GM19467 (cell line): Measurements from ENCODE around the gene ZNF71.
"Not testable (repeated sequence)": the region's sequence is repeated elsewhere in the genome, so short reads cannot be mapped to it uniquely, and the experiment has no call there.

Source experiments
- ATAC-seq: cut with Tn5 transposase; IDR thresholded peaks from one replicate; pipeline ENCODE4 v1.9.1; 2021; ENCODE audit warnings: mild to moderate bottlenecking, moderate library complexity; ENCODE audit not compliant: unreplicated experiment

Gene ZNF71

DNA sequence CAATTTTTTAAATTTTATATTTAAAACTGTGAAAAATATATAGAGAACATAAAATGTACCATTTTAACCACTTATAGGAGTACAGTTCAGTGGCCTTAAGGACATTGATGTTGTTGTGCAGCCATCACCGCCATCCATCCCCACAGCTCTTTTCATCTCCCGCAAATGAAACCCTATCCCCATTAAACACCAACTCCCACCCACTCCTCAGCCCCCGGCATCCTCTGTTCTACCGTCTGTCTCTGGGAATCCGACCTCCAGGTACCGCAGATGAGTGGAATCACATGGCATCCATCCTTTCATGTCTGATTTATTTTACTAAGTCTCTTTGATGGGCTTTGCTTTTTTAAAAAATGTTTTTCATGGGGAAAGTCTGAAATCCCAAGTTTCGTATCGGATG is 24.0 kb downstream of the ZNF71 start:
- no peak for ATAC-seq

- no peak for ATAC-seq
Measured at GRCh38 chr19:56622374-56622773, 27.3 kb downstream of the ZNF71 start.

DNA sequence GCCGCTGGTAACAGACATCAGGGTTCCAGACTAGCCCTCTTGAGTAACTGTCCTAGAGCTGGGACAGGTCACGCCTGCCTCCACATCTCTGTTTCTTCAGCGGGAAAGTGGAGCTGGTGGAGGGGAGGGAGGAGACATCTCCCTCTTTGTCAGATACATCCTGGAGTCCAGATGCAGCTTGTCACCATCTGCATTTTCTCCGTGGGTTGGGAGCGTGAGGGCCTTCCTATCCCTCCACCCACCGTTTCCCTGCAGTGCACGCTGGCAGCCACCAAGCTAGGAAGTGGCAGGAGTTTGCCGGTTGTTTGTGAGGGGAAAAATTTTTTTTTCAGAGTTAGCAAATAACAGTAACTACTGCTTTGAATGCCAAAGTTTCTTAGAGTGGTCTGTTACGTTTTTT is 27.9 kb downstream of the ZNF71 start:
- no peak for ATAC-seq

- ATAC-seq: no peak
Measured at GRCh38 chr19:56625708-56626107, 30.6 kb downstream of the ZNF71 start.

DNA sequence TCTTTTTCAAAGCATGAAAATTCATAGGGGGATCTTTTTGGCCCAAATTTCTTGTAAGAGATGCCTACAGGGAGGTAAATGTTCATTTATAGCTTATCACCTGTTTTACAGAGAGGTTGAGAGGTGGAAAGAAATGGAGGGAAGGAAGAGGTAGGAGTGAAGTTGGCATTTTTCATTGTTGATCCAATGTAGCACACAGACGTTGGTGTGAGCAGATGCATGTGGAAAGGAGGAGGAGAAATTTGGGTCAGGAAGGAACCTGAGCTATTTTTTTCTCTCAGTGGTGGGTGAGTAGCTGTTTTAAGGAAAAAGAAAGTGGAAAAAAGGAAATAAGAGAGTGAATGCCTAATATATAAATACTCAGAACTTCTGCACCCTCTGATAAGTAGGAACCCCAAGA is 37.9 kb downstream of the ZNF71 start:
- no peak for ATAC-seq

DNA sequence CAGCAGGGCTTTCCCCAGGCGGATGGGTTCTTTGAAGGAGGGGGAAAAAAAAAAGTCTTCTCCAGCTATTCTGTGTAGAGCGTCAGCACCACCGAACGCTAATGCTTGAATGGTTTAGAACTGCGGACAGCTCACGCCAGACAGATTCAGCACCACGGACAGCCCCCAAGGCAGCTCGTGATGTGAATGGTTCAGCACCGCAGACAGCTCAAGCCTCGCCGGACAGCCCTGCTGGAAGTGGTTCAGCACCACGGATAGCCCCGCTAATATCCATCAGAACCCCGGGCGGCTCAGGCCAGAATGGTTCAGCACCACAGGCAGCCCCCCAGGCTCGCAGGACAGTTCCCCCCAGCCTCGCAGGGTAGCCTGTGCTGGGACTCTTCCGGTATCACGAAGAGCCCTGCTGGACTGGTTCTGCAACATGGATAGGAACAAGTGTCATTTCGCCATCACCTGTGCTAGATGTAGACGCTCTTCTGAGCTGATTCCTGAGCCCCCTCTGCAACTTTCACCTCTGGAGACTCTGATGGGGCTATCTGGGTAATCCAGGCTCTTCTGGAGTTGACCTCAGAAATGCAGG is 43.0 kb downstream of the ZNF71 start:
- no peak for ATAC-seq

DNA sequence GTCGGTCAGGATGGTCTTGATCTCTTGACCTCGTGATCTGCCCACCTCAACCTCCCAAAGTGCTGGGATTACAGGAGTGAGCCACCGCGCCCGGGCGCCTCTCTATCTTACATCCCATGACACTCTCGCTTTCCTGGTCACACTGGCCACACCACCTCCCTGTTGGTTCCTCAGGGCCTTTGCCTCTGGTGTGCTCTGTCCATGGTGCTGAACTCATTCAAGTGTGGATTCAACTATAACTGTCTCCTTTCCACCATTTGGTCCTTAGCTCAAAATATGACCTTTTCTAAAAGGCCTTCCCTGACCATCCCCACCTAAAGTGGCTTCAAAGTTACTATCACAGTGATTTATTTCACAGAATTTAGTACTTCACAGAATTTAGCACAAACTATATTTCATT is 44.1 kb downstream of the ZNF71 start:
- ATAC-seq: no peak

DNA sequence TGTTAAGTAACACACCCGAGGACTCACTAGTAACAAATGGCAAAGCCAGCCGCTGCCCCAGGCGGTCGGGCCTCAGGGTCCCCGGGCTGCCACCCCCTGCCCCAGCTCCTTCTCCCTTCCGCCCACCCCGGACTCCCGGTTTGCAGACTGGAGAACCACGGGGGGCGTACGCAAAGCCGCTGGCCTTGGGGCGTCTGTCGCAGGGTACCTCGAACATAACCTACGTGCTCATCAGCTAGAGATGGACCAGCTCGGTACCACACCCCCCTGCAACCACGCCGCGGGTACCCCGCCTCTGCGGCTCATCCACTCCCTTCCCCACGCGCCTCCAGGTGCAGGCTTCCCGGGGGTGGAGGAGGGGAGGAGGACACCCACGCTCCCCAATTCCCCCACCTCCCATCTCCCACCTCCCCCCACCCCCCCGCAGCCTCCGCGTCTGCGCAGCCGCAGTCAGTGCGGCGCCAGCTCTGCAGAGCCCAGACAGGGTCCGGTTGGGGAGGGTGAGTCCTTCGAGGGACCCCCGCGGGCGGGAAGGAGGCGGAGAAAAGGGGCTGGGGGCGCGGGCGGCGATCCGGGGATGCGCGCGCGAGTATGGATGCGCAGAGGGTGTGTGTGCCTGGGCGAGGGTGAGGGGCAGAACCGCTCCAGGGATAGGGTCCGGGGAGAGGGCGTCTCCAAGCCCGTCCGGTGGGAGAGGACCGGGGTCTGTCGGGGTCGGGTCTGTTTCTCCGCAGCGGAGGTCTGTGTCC is 47.8 kb downstream of the ZNF71 start, which contains the start of gene SMIM17:
Gene SMIM17 (plus strand): TSS at position 449 of the 749 bp plus-strand sequence. CDS start 2,509 bp downstream, outside the sequence.
- ATAC-seq: no peak

GRCh38 chr19:56643460-56643955 is 48.4 kb downstream of the ZNF71 start:
- no peak for ATAC-seq

DNA sequence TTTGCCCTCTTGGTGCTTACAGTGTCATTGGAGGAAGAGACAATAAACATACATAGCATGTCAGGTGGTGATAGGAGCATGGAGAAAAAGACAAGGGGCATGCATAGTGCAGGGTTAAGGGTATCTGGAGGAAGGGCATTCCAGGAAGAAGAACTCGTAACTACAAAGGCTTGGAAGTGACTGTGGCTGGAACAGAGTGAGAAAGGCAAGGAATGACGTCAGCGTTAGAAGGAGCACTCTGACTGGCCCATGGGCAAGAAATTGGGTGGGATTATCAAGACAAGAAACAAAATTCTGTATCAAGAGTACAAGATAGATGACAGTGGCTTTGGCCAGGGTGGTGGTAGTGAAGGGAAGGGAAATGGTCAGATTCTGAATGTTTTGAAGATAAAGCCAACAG is 59.0 kb downstream of the ZNF71 start:
- ATAC-seq: no peak

DNA sequence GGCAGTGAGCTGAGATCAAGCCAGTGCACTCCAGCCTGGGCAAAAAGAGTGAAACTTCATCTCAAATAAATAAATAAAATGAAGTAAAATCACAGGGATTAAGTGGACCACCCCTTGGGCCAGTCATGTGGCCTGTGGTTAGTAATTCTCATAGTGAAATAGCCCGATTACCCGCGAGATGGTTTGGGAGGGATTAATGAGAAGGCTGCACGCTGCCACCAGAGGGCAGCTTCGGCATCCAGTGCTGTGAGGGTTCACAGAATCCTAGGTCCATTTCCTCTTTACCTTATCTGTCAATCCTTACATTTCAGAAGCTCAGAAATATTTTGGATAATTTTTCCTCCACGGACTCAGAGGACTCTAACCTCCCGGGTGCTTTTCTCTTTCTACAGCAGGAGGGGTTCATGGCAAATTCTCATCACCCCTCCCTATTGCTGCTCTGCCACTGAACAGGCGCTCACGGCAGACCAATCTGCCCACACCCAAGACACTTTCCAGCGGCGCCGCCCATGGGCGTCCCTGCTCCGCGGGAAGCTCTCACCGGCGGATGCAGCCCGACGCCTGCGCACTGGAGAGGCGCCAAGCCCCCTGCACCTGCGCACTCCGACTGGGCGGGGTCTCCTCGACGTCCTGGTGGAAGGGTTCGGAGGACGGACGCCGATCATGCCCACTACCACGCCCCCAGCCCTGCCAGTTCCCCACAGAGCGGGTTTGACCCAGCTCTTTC is 65.4 kb downstream of the ZNF71 start:
- no peak for ATAC-seq

- no peak for ATAC-seq
Measured at GRCh38 chr19:56661248-56661647, 66.1 kb downstream of the ZNF71 start.

GRCh38 chr19:56663931-56664500 is 68.9 kb downstream of the ZNF71 start:
- ATAC-seq: no peak

DNA sequence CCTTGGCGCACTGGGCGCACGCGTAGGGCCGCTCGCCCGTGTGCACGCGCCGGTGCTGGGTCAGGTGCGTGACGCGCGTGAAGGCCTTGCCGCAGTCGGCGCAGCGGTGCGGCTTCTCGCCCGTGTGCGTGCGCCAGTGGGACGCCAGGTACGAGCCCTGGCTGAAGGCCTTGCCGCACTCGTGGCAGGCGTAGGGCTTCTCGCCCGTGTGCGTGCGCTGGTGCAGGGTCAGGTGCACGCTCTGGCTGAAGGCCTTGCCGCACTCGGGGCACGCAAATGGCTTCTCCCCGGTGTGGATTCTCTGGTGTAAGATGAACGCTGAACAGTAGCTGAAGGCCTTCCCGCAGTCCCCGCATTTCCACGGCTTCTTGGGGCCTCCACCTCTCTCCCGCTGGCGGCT is 69.4 kb downstream of the ZNF71 start:
- ATAC-seq: no peak

DNA sequence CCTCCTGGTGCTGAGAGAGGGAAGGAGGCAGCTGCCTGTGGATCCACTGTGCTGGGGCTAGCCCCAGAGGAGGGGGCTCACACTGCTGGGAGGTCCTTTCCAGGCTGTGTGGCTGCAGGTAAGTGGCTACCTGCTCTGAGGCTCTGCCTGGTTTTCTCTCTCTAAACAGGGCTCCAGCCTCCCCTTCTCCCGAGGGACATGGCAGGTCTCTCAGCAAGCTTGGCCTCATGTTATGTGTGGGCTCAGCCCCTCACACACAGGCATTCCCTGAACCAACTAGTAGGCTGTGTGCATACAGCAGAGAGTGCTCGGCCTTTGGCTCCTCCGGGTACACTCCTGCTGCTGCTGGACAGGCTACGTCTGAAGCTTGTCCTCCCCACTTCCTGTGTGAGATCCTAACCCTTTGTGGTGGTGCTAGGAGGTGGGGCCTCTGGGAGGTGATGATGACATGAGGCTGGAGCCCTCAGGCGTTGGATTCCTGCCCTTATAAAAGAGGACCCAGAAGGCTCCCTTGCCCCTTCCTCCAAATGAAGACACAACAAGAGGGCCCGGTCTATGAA is 72.3 kb downstream of the ZNF71 start:
- no peak for ATAC-seq

DNA sequence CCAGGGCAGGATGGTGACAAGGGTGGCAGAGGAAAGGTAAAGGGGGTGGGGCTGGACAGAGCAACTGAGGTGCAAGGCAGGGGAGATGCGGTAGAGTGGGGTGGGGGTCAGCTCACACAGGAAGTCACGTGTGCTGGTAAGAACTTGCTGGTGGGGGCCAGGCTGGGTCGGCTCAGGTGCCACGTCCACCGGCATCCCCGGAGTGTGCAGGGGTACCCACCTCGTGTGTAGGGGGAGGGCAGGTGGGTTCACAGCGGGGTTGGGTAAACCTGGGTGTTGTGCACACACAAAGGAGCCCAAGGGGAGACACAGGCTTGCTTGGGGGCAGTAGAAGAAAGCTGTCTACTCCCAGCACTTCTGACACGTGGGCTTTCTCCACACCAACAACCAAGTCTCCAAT is 73.6 kb downstream of the ZNF71 start:
- no peak for ATAC-seq

GRCh38 chr19:56670401-56670960 is 75.4 kb downstream of the ZNF71 start:
- ATAC-seq: no peak

GRCh38 chr19:56670961-56671612 is 76.0 kb downstream of the ZNF71 start:
- ATAC-seq: no peak

DNA sequence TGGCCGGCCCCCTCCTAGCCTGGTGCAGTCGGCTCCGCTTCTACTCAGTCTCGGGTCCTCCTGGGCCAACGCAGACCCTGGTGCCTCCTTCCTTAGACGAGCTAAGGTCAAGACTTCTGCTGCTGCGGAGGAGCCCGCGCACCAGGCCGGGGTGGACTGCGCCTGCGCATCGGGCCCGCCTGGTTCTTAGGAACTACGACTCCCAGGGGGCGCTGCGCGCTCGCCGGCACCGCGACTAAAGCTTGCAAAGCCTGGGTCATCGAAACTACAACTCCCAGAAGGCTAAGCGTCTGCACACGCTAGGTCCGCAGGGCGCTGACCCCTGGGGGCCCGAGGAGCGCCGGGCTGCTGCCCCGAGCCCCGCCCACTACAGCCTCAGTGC is 76.5 kb downstream of the ZNF71 start, which contains the start of gene ZNF835:
Gene ZNF835 (minus strand): TSS at position 145 of the 382 bp plus-strand sequence. CDS start 6,559 bp downstream, outside the sequence.
- no peak for ATAC-seq

GRCh38 chr19:56672610-56673009 is 77.5 kb downstream of the ZNF71 start:
- not testable (repeated sequence) for ATAC-seq
